Stomach (tissue), 9 donors: ENCODE results near the gene C3orf20. TPM values are rescaled to one million over a fixed set of nuclear protein-coding genes. Genes with fewer than 3 reads are reported as not detected.
A peak's percentile ranks its signal among the peaks of the same experiment; 100 is the strongest.

Experiments used
- DNase-seq, 2 donors: peaks; one replicate each; pipeline versions ENCODE4 v3.0.0 to v3.0.0-alpha.2; 2013 to 2019
- H3K27ac ChIP-seq, 5 donors: fragments of 200-600 bp in 4 of 5; sonication (generic) in 4 of 5; one replicate each; pipeline ENCODE4 v1.5.1; 2013 to 2019; ENCODE audit warnings: mild to moderate bottlenecking in 1 of 5, moderate library complexity in 1 of 5
- H3K27me3 ChIP-seq, 3 donors: fragments of 200-600 bp; sonication (generic); one replicate each; pipeline ENCODE4 v1.5.1; 2017 to 2019; ENCODE audit warnings: mixed run types in 1 of 3
- H3K36me3 ChIP-seq, 4 donors: fragments of 200-600 bp; sonication (generic); 1 replicate in 3 of 4; 2 replicates in 1 of 4; pipeline ENCODE4 v1.5.1; 2016 to 2019
- H3K4me1 ChIP-seq, 4 donors: fragments of 200-600 bp; sonication (generic); one replicate each; pipeline ENCODE4 v1.5.1; 2016 to 2019
- H3K4me3 ChIP-seq, 4 donors: fragments of 200-600 bp; sonication (generic) in 3 of 4; one replicate each; pipeline ENCODE4 v1.5.1; 2016 to 2019; ENCODE audit warnings: mild to moderate bottlenecking in 1 of 4
- H3K9me3 ChIP-seq, 4 donors: fragments of 200-600 bp; sonication (generic); one replicate each; pipeline ENCODE4 v1.5.1; 2016 to 2019
- CTCF ChIP-seq, 7 experiments: fragments of 450-650 bp in 4 of 7; fragments of 200-600 bp in 3 of 7; sonication (generic) in 3 of 7; IDR thresholded peaks; one replicate each; pipeline ENCODE4 v1.5.1; 2016 to 2019; ENCODE audit warnings: antibody characterized with exemption in 7 of 7, control low read depth in 2 of 7, mild to moderate bottlenecking in 1 of 7
- EP300 ChIP-seq: sonication (generic); formaldehyde crosslinking; IDR thresholded peaks from one replicate; pipeline ENCODE4 v1.6.1; 2017; ENCODE audit warnings: antibody characterized with exemption
- POLR2A ChIP-seq, 4 donors: fragments of 450-650 bp; IDR thresholded peaks; one replicate each; pipeline ENCODE4 v1.6.1; 2016; ENCODE audit warnings: antibody characterized with exemption in 4 of 4, control low read depth in 2 of 4, mild to moderate bottlenecking in 1 of 4, moderate library complexity in 1 of 4
- POLR2AphosphoS5 ChIP-seq, 3 donors: sonication (generic); formaldehyde crosslinking; IDR thresholded peaks; one replicate each; pipeline ENCODE4 v1.6.1; 2016; ENCODE audit warnings: antibody characterized with exemption in 3 of 3
- WGBS, 5 donors: extraction: QIAGEN DNeasy Blood & Tissue Kit in 3 of 5; methylation state at CpG; one replicate each; pipeline versions ENCODE4 v1.1.5 to v1.1.7; 2013 to 2018; 5-methylcytosine and 5-hydroxymethylcytosine counted together
- intact Hi-C: fragments of 100-400 bp; cut with DNase I; formaldehyde crosslinking; loops from one replicate; pipeline ENCODE4 v1.15.1; 2023; ENCODE audit warnings: low total_unique reads
- polyA plus RNA-seq, 3 donors: library from polyadenylated mRNA; stranded (reverse); fragments of 200-250 nt; gene quantifications; one replicate each; pipeline ENCODE4 v1.2.3, GENCODE V29; 2013
- total RNA-seq, 5 donors: library from RNA; depleted of rRNA; stranded (reverse); fragments of >200 nt; gene quantifications; one replicate each; pipeline versions ENCODE4 v1.1.0 to v1.2.3, GENCODE V29; 2014 to 2016
- donor health status: healthy with polysubstance abuse.
- donor health status: Bipolar disorder and iron deficiency.
- donor health status: healthy.

C3orf20 gene
- total and polyA plus RNA-seq, 8 donors, result 0.37 TPM; not detected in 7

DNA sequence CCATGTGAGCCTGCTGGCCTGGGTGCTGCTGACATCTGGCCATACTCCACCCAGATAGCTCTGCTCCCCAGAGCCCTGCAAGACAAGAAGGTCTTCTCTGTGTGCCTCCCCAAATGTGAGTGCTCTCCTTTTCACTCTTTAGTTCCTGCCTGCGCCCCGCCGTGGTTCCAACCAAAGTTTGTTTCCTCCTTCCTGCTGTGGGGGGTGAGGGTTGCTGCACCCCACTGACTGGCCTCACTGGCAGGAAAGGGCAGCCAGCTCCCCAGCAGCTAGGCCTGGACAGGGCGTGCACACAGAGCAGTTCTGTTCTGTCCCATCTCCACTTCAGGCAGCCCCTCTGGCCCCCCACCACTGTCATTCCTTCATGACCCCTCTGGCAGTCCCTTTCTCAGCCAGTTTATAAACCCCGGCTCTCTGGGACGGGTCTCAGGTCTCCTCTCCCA, 28.8 kb upstream of the C3orf20 start:
- TF ChIP-seq CTCF (IDR thresholded peaks at IDR 0.05), result no peak
- TF ChIP-seq POLR2A (IDR thresholded peaks at IDR 0.05), result no peak
- TF ChIP-seq POLR2AphosphoS5 (IDR thresholded peaks at IDR 0.05), result no peak
- no peak for TF ChIP-seq EP300
- intact Hi-C loops, result no loop called here
- WGBS, 5 donors, result 70 to 87% (median 86%) methylated on average over 6 of the region's 6 CpGs
- Histone ChIP-seq H3K4me1 (peaks cover 4 to 25% (median 18%) of the 10 kb centered on the region in 4 donors), H3K27me3 (peaks cover 0 to 28% (median 4%) of the 10 kb centered on the region in 3 donors), H3K4me3 (no peak overlapping the region), H3K36me3 (no peaks in the 10 kb centered on the region), H3K27ac (no peak overlapping the region), H3K9me3 (no peaks in the 10 kb centered on the region)
- DNase-seq, result no peak

- H3K36me3 ChIP-seq, result no peaks in the 10 kb centered on the region
- H3K27ac ChIP-seq, result no peak overlapping the region
- 82 to 90% (median 85%) methylated on average over 9 of the region's 9 CpGs for WGBS, 5 donors
- DNase-seq, result no peak
- intact Hi-C loops, result no loop called here
- H3K27me3 ChIP-seq, result peaks cover 0 to 22% (median 4%) of the 10 kb centered on the region in 3 donors
- TF ChIP-seq POLR2AphosphoS5 (IDR thresholded peaks at IDR 0.05) (no peak), POLR2A (IDR thresholded peaks at IDR 0.05) (no peak), EP300 (no peak), CTCF (IDR thresholded peaks at IDR 0.05) (no peak)
- H3K9me3 ChIP-seq, result no peaks in the 10 kb centered on the region
- no peak overlapping the region for H3K4me3 ChIP-seq
- peaks cover 4 to 25% (median 18%) of the 10 kb centered on the region in 4 donors for H3K4me1 ChIP-seq
Measured at GRCh38 chr3:14646589-14647413, 28.1 kb upstream of the C3orf20 start.

DNA sequence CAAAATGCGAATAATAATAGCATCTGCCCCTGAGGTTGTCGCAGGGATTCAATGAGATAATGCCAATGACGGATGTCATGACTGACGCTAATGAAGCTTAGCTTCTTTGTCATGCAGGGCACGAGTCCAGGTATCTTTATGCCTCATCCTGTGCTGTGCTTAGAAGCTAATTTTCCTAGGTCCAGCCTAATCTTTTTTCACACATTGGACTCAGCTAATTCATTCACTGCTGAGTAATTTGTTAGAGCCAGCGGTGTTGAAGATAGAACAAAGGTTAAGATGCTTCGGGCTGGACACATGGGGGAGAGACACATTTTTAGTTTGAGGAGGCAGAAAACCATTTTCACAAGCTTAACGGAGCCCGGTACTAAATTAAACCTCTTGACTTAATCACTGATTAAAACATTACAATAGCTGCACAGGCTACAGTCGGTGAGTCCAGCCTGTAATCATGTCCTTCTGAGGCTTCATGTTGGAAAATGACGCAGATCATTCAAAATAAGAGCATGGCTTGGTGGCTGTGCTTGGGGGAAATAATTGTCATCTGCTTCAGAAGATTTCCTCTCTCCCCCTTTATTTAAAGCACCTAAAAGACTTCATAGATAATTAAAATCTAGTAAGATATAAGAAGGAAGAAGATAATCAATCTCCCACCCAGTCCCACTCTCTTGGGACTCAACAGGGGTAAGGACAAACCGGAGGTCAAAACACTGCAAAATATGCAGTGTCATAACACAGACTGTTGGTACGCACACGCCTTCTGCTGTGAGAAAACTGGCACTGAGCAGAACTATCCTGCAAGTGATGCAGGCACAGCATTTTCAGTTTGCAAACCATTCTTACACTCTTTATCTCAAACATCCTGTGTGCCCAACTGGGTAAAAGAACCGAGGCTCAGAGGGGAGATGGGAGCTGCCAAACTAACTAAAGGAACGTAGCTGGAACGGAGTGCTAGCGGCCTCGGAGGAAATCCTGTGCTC, 26.7 kb upstream of the C3orf20 start:
- no peak for TF ChIP-seq POLR2A (IDR thresholded peaks at IDR 0.05)
- no peak for TF ChIP-seq EP300
- no peak for TF ChIP-seq POLR2AphosphoS5 (IDR thresholded peaks at IDR 0.05)
- no peak for TF ChIP-seq CTCF (IDR thresholded peaks at IDR 0.05)
- intact Hi-C loops, result no loop called here
- Histone ChIP-seq H3K27ac (peak overlapping the region in 4 of 5 donors; percentile 5 to 95 (median 60)), H3K9me3 (no peaks in the 10 kb centered on the region), H3K4me3 (no peak overlapping the region), H3K4me1 (peaks cover 16 to 37% (median 30%) of the 10 kb centered on the region in 4 donors), H3K36me3 (no peaks in the 10 kb centered on the region), H3K27me3 (peaks cover 0 to 8% (median 4%) of the 10 kb centered on the region in 3 donors)
- WGBS, 5 donors, result 52 to 64% (median 59%) methylated on average over 19 of the region's 19 CpGs
- DNase-seq, result peak in 1 of 2 donors; percentile 36

GRCh38 chr3:14649466-14649865, 25.5 kb upstream of the C3orf20 start:
- H3K4me1 ChIP-seq, result peaks cover 28 to 48% (median 42%) of the 10 kb centered on the region in 4 donors
- WGBS, 5 donors, result 36 to 57% (median 47%) methylated on average over 2 of the region's 2 CpGs
- peak in 1 of 2 donors; percentile 55 for DNase-seq
- H3K27me3 ChIP-seq, result no peaks in the 10 kb centered on the region
- H3K36me3 ChIP-seq, result peaks cover 0 to 4% (median 3%) of the 10 kb centered on the region in 4 donors
- intact Hi-C loops, result no loop called here
- H3K27ac ChIP-seq, result peak overlapping the region in 3 of 5 donors; percentile 48 to 95 (median 71)
- H3K9me3 ChIP-seq, result no peaks in the 10 kb centered on the region
- no peak overlapping the region for H3K4me3 ChIP-seq
- TF ChIP-seq CTCF (IDR thresholded peaks at IDR 0.05), result no peak
- TF ChIP-seq EP300, result no peak
- TF ChIP-seq POLR2AphosphoS5 (IDR thresholded peaks at IDR 0.05), result no peak
- TF ChIP-seq POLR2A (IDR thresholded peaks at IDR 0.05), result no peak
